SK-N-SH treated with all-trans-retinoic acid at 6 μM for 48 hours (cell line): ENCODE data around the gene NEK3.

Source experiments
- ISL1 ChIP-seq: fragments of 250-450 bp; sonication (Bioruptor Pico); IDR thresholded peaks from 2 replicates; pipeline ENCODE4 v2.1.2; 2022; ENCODE audit warnings: mild to moderate bottlenecking, moderate library complexity
- PATZ1 ChIP-seq: fragments of 250-450 bp; sonication (Bioruptor Pico); IDR thresholded peaks from 2 replicates; pipeline ENCODE4 v1.8.0; 2020; ENCODE audit warnings: mild to moderate bottlenecking, moderate library complexity, borderline replicate concordance
- ZFP30 ChIP-seq: fragments of 450-650 bp; formaldehyde crosslinking; IDR thresholded peaks from 2 replicates; pipeline ENCODE4 v1.5.0; 2022; ENCODE audit warnings: mild to moderate bottlenecking, moderate library complexity

- TF ChIP-seq ISL1 (CRISPR knock-in tag): no peak
- no peak for TF ChIP-seq ZFP30 (CRISPR knock-in tag)
- TF ChIP-seq PATZ1: no peak
Measured at GRCh38 chr13:52194184-52194868, 34.9 kb upstream of the NEK3 start.
